Transverse colon (tissue), 3 donors: ENCODE measurements around the gene MRPS10.

ENCODE experiments used
- POLR2A ChIP-seq: fragments of 450-650 bp; IDR thresholded peaks from one replicate; pipeline ENCODE4 v1.6.1; 2016; ENCODE audit warnings: antibody characterized with exemption, mild to moderate bottlenecking, moderate library complexity
- TF ChIP-seq, protein P1 (sequence below), 5 experiments: fragments of 200-600 bp in 3 of 5; fragments of 450-650 bp in 2 of 5; sonication (generic) in 3 of 5; IDR thresholded peaks; 1 replicate in 2 of 5; 2 replicates in 3 of 5; pipeline ENCODE4 v1.5.1; 2016 to 2017; ENCODE audit warnings: antibody characterized with exemption in 5 of 5, inconsistent platforms in 3 of 5, mild to moderate bottlenecking in 2 of 5, moderate library complexity in 1 of 5

- TF ChIP-seq, protein P1, sequence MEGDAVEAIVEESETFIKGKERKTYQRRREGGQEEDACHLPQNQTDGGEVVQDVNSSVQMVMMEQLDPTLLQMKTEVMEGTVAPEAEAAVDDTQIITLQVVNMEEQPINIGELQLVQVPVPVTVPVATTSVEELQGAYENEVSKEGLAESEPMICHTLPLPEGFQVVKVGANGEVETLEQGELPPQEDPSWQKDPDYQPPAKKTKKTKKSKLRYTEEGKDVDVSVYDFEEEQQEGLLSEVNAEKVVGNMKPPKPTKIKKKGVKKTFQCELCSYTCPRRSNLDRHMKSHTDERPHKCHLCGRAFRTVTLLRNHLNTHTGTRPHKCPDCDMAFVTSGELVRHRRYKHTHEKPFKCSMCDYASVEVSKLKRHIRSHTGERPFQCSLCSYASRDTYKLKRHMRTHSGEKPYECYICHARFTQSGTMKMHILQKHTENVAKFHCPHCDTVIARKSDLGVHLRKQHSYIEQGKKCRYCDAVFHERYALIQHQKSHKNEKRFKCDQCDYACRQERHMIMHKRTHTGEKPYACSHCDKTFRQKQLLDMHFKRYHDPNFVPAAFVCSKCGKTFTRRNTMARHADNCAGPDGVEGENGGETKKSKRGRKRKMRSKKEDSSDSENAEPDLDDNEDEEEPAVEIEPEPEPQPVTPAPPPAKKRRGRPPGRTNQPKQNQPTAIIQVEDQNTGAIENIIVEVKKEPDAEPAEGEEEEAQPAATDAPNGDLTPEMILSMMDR (IDR thresholded peaks at IDR 0.05), result no peak
- TF ChIP-seq POLR2A, result no peak
Observed at GRCh38 chr6:42225419-42225818, 7.8 kb upstream of the MRPS10 start.
